ENCODE results near the gene NTRK3. TPM values are rescaled to one million over a fixed set of nuclear protein-coding genes. Genes with fewer than 3 reads are reported as not detected.

NTRK3 gene
- total and polyA plus RNA-seq, 2 of the 8 experiments (the other 6 are each of a cell fraction or from before 2014, with no cell fraction given), result 4.5 to 6.8 TPM

GRCh38 chr15:88118035-88118434 is 138.5 kb downstream of the NTRK3 start:
- Histone ChIP-seq H2BK12ac (ENCODE audit: low read depth, low read length) (no peak overlapping the region), H3K9me3 (ENCODE audit: insufficient read depth in 2 of 2, low read depth in 1 of 2, low read length in 1 of 2) (no peaks in the 10 kb centered on the region), H2BK15ac (ENCODE audit: low read length) (no peak overlapping the region), H3K9ac (replicated peaks in 1 of 4; ENCODE audit: extremely low read depth in 1 of 4, low read depth in 3 of 4, low read length in 3 of 4) (no peak overlapping the region), H4K5ac (ENCODE audit: insufficient read length, low read depth, low read length) (no peak overlapping the region), H3K79me1 (ENCODE audit: low read depth, low read length) (no peaks in the 10 kb centered on the region), H3K14ac (ENCODE audit: insufficient read length) (no peak overlapping the region), H3K56ac (replicated peaks; ENCODE audit: insufficient read length, low read depth, low read length) (no peak overlapping the region), H4K8ac (ENCODE audit: extremely low read depth, insufficient read depth, low read length) (no peak overlapping the region), H4K91ac (replicated peaks; ENCODE audit: insufficient read length, low read length) (no peak overlapping the region), H4K20me1 (replicated peaks in 1 of 2; ENCODE audit: control insufficient read depth in 1 of 2, insufficient read depth in 2 of 2, low read length in 2 of 2) (no peaks in the 10 kb centered on the region), H2AFZ (ENCODE audit: low read length) (no peak overlapping the region), H3K79me2 (ENCODE audit: control insufficient read depth in 1 of 2, insufficient read depth in 2 of 2, low read length in 2 of 2) (no peaks in the 10 kb centered on the region), H3K23me2 (ENCODE audit: low read depth, low read length) (no peaks in the 10 kb centered on the region), H3K18ac (ENCODE audit: extremely low read depth, low read length) (no peak overlapping the region), H3K4ac (replicated peaks; ENCODE audit: insufficient read length, low read depth, low read length) (no peak overlapping the region), H2AK5ac (ENCODE audit: low read depth, low read length) (no peak overlapping the region), H3K4me2 (ENCODE audit: insufficient read depth in 1 of 2, low read depth in 2 of 2, low read length in 2 of 2) (no peak overlapping the region), H3K4me3 (ENCODE audit: extremely low read depth in 1 of 4, insufficient read depth in 2 of 4, low read depth in 3 of 4, low read length in 4 of 4) (no peak overlapping the region), H3K36me3 (ENCODE audit: control insufficient read depth in 2 of 4, insufficient read depth in 4 of 4, low read length in 3 of 4) (no peaks in the 10 kb centered on the region), H2BK120ac (replicated peaks; ENCODE audit: low read depth, low read length) (no peak overlapping the region), H3K27me3 (replicated peaks in 1 of 4; ENCODE audit: control insufficient read depth in 3 of 4, extremely low read depth in 1 of 4, insufficient read depth in 3 of 4, low read length in 3 of 4) (no peaks in the 10 kb centered on the region), H3K27ac (ENCODE audit: low read depth, low read length) (no peak overlapping the region), H2BK20ac (ENCODE audit: low read length) (no peak overlapping the region), H3K4me1 (replicated peaks in 1 of 4; ENCODE audit: control insufficient read depth in 3 of 4, insufficient read depth in 4 of 4, low read length in 3 of 4) (peaks cover 0 to 2% (median 0%) of the 10 kb centered on the region in 4 experiments; a peak in 1 of 7 replicates), H3K23ac (ENCODE audit: insufficient read length) (no peak overlapping the region), H2BK5ac (ENCODE audit: low read depth, low read length) (no peak overlapping the region)
- 89% methylated on average over 6 of the region's 6 CpGs; no CpG with 5 or more reads in 1 of the 2 experiments for WGBS, 2 experiments (ENCODE audit: extremely low coverage in 1 of 2, insufficient coverage in 1 of 2, insufficient read length in 1 of 2, insufficient replicate concordance in 2 of 2, low coverage in 1 of 2, low lambda C conversion rate in 2 of 2, missing lambda C conversion rate in 1 of 2)
- ChIA-PET CTCF (ENCODE audit: partially characterized antibody) (interaction anchor here (0.8 to 1.3 kb wide), 3 partner anchors 10 to 128 kb away, joined by 3 to 4 read pairs (median 3); no protein-coding TSS in a partner anchor), POLR2A (ENCODE audit: partially characterized antibody) (no interaction called here)
- DNase-seq (ENCODE audit: low read depth in 1 of 2, low spot score in 2 of 2), result no peak
- no peak for FAIRE-seq
- TF ChIP-seq POU5F1 (IDR thresholded peaks at IDR 0.05; ENCODE audit: low read depth, low read length), result no peak
- no peak for TF ChIP-seq CREB1 (IDR thresholded peaks at IDR 0.05)
- no peak for TF ChIP-seq FOSL1 (IDR thresholded peaks at IDR 0.05; ENCODE audit: insufficient read depth, low read depth, low read length)
- TF ChIP-seq CTBP2 (IDR thresholded peaks at IDR 0.05; ENCODE audit: borderline replicate concordance, insufficient read depth, insufficient read length, low read length), result no peak
- TF ChIP-seq RAD21 (IDR thresholded peaks at IDR 0.05 in 1 of 2, conservative IDR thresholded peaks at IDR 0.05 in 1 of 2; ENCODE audit: low read depth in 2 of 2, low read length in 2 of 2), result no peak
- TF ChIP-seq JUN (IDR thresholded peaks at IDR 0.05; ENCODE audit: low read depth, low read length), result no peak
- TF ChIP-seq ASH2L (IDR thresholded peaks at IDR 0.05; ENCODE audit: low read length), result no peak
- TF ChIP-seq RFX5 (IDR thresholded peaks at IDR 0.05; ENCODE audit: borderline replicate concordance, low read depth, low read length), result no peak
- no peak for TF ChIP-seq RNF2 (IDR thresholded peaks at IDR 0.05; ENCODE audit: borderline replicate concordance, low read depth, low read length, missing control alignments, poor library complexity, severe bottlenecking)
- no peak for TF ChIP-seq SP4 (IDR thresholded peaks at IDR 0.05; ENCODE audit: low read length)
- TF ChIP-seq SIRT6 (IDR thresholded peaks at IDR 0.05; ENCODE audit: low read length), result no peak
- no peak for TF ChIP-seq MAX (IDR thresholded peaks at IDR 0.05)
- TF ChIP-seq BACH1 (IDR thresholded peaks at IDR 0.05; ENCODE audit: low read length), result no peak
- TF ChIP-seq TAF7 (optimal IDR thresholded peaks at IDR 0.05; ENCODE audit: borderline replicate concordance, low read depth, low read length), result no peak
- TF ChIP-seq PHF8 (conservative IDR thresholded peaks at IDR 0.05; ENCODE audit: low read depth, low read length), result no peak
